Tibial nerve (tissue), 4 donors: ENCODE results near the gene VWCE. TPM values are rescaled to one million over a fixed set of nuclear protein-coding genes. Genes with fewer than 3 reads are reported as not detected.

Experiments used
- DNase-seq, 2 donors: peaks; one replicate each; pipeline ENCODE4 v3.0.0-alpha.2; 2019; ENCODE audit warnings: low spot score in 2 of 2
- H3K27ac ChIP-seq, 4 donors: fragments of 200-600 bp; sonication (generic) in 3 of 4; one replicate each; pipeline ENCODE4 v1.5.1; 2017 to 2019; ENCODE audit warnings: mild to moderate bottlenecking in 1 of 4
- H3K27me3 ChIP-seq, 2 donors: fragments of 200-600 bp; sonication (generic) in 1 of 2; one replicate each; pipeline versions ENCODE4 v1.5.1 to v1.6.0; 2017 to 2019
- H3K36me3 ChIP-seq, 3 donors: fragments of 200-600 bp; sonication (generic); one replicate each; pipeline ENCODE4 v1.5.1; 2018 to 2019
- H3K4me1 ChIP-seq, 4 donors: fragments of 200-600 bp; sonication (generic) in 3 of 4; one replicate each; pipeline ENCODE4 v1.5.1; 2017 to 2019
- H3K4me3 ChIP-seq, 4 donors: fragments of 200-600 bp; sonication (generic) in 3 of 4; one replicate each; pipeline ENCODE4 v1.5.1; 2017 to 2019; ENCODE audit warnings: mild to moderate bottlenecking in 1 of 4, moderate library complexity in 1 of 4
- H3K9me3 ChIP-seq, 4 donors: fragments of 200-600 bp; sonication (generic) in 3 of 4; one replicate each; pipeline ENCODE4 v1.5.1; 2017 to 2019
- EP300 ChIP-seq, 2 donors: sonication (generic); formaldehyde crosslinking; IDR thresholded peaks; one replicate each; pipeline ENCODE4 v1.6.1; 2017; ENCODE audit warnings: antibody characterized with exemption in 2 of 2, mild to moderate bottlenecking in 1 of 2
- POLR2A ChIP-seq, 2 donors: fragments of 450-650 bp; IDR thresholded peaks; one replicate each; pipeline ENCODE4 v1.6.1; 2017; ENCODE audit warnings: antibody characterized with exemption in 2 of 2, mild to moderate bottlenecking in 2 of 2, moderate library complexity in 2 of 2
- WGBS, 2 donors: methylation state at CpG; one replicate each; pipeline ENCODE4 v1.1.5; 2018; 5-methylcytosine and 5-hydroxymethylcytosine counted together
- total RNA-seq, 4 donors: library from RNA; depleted of rRNA; stranded (reverse); fragments of >200 nt; gene quantifications; one replicate each; pipeline ENCODE4 v1.1.0, GENCODE V29; 2016
- TF ChIP-seq, protein P1 (sequence below), 5 experiments: fragments of 200-600 bp in 3 of 5; fragments of 450-650 bp in 2 of 5; sonication (generic) in 3 of 5; IDR thresholded peaks; one replicate each; pipeline ENCODE4 v1.5.1; 2016 to 2019; ENCODE audit warnings: antibody characterized with exemption in 5 of 5, mild to moderate bottlenecking in 3 of 5, moderate library complexity in 2 of 5

The VWCE gene
- total RNA-seq, 4 donors from 2014 or later = 1.3 to 6.3 (median 4.3) TPM

DNA sequence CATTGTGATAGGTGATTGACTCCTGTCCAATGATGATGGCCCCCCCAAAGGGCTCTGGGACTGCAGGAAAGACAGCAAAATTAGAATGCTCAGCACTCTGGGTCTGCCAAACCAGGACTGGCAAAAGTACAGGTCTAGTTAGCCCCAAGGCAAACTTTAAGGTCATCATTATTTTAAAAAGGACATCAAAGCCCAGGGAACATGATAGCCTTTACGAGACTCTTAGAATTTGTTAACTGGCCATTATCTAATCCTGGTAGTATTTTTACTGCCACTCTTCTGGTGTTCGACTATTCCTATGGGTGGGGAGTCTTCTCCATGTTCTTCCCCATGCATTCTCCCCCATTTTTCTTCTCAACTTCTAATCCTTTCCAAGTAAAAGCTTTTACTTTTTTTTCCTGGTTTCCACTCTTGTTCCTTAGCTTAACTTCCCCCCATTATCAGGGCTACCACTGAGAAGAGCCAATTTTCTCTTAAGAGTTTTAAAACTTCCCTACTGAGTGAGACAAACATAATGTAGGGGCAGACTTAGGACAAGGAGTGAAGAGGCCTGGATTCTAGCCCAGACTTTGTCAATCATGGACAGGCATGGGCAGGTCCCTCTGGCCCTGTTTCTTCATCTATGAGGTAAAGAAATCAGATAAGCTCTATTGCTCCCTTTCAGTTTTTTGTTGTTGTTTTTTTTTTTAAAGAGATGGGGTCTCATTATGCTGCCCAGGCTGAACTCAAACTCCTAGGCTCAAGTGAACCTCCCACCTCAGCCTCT lies 30.7 kb upstream of the VWCE start:
- peaks cover 3 to 92% (median 41%) of the 10 kb centered on the region in 3 donors for H3K36me3 ChIP-seq
- no peaks in the 10 kb centered on the region for H3K27me3 ChIP-seq
- H3K27ac ChIP-seq = no peak overlapping the region
- no peak for DNase-seq
- peaks cover 0 to 44% (median 0%) of the 10 kb centered on the region in 4 donors for H3K4me1 ChIP-seq
- WGBS, 2 donors = 86% methylated on average over 2 of the region's 2 CpGs
- TF ChIP-seq POLR2A (IDR thresholded peaks at IDR 0.05) (no peak), EP300 (IDR thresholded peaks at IDR 0.05) (no peak)
- TF ChIP-seq, protein P1, sequence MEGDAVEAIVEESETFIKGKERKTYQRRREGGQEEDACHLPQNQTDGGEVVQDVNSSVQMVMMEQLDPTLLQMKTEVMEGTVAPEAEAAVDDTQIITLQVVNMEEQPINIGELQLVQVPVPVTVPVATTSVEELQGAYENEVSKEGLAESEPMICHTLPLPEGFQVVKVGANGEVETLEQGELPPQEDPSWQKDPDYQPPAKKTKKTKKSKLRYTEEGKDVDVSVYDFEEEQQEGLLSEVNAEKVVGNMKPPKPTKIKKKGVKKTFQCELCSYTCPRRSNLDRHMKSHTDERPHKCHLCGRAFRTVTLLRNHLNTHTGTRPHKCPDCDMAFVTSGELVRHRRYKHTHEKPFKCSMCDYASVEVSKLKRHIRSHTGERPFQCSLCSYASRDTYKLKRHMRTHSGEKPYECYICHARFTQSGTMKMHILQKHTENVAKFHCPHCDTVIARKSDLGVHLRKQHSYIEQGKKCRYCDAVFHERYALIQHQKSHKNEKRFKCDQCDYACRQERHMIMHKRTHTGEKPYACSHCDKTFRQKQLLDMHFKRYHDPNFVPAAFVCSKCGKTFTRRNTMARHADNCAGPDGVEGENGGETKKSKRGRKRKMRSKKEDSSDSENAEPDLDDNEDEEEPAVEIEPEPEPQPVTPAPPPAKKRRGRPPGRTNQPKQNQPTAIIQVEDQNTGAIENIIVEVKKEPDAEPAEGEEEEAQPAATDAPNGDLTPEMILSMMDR (IDR thresholded peaks at IDR 0.05) = no peak
- no peak overlapping the region for H3K4me3 ChIP-seq
- no peaks in the 10 kb centered on the region for H3K9me3 ChIP-seq

DNA sequence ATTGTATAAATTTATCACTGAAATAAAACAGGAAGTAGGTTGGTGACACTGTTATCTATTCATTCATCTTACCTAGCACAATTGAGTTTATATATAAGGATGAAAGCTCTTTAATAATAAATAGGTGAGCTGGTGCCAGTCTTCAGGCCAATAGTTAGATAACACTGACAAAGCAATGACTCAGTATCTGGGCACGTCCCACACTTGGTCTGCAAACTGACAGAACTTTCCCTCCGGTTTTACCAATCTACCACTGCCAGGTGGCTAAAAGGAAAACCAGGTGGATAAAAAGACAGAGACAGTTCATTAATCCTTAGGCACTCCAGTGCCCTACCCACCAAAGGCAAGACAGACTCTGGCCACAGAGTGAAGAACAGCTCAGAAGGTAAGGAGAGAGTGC lies 20.1 kb upstream of the VWCE start:
- Histone ChIP-seq H3K27ac (no peak overlapping the region), H3K36me3 (peaks cover 4 to 98% (median 56%) of the 10 kb centered on the region in 3 donors)
- WGBS, 2 donors = 86 to 87% methylated on average over 2 of the region's 2 CpGs

GRCh38 chr11:61310749-61311148 lies 15.6 kb upstream of the VWCE start:
- H3K9me3 ChIP-seq = no peaks in the 10 kb centered on the region
- no peaks in the 10 kb centered on the region for H3K27me3 ChIP-seq
- no peak overlapping the region for H3K27ac ChIP-seq
- TF ChIP-seq, protein P1 (IDR thresholded peaks at IDR 0.05) = no peak
- TF ChIP-seq POLR2A (IDR thresholded peaks at IDR 0.05) (no peak), EP300 (IDR thresholded peaks at IDR 0.05) (no peak)
- 83 to 90% methylated on average over 7 to 8 of the region's 8 CpGs for WGBS, 2 donors
- H3K4me3 ChIP-seq = no peak overlapping the region
- no peaks in the 10 kb centered on the region for H3K4me1 ChIP-seq
- peaks cover 8 to 100% (median 77%) of the 10 kb centered on the region in 3 donors for H3K36me3 ChIP-seq
- DNase-seq = no peak

More for the DNA sequence above, 20.1 kb upstream of the VWCE start:
- no peak for DNase-seq
- Histone ChIP-seq H3K27me3 (no peaks in the 10 kb centered on the region), H3K9me3 (no peaks in the 10 kb centered on the region), H3K4me3 (no peak overlapping the region), H3K4me1 (no peaks in the 10 kb centered on the region)
- TF ChIP-seq POLR2A (IDR thresholded peaks at IDR 0.05) = no peak
- TF ChIP-seq, protein P1 (IDR thresholded peaks at IDR 0.05) = no peak
- no peak for TF ChIP-seq EP300 (IDR thresholded peaks at IDR 0.05)

GRCh38 chr11:61309739-61310138 lies 14.6 kb upstream of the VWCE start:
- H3K4me1 ChIP-seq = no peaks in the 10 kb centered on the region
- no peak for DNase-seq
- H3K4me3 ChIP-seq = no peak overlapping the region
- H3K9me3 ChIP-seq = no peaks in the 10 kb centered on the region
- TF ChIP-seq, protein P1 (IDR thresholded peaks at IDR 0.05) = no peak
- TF ChIP-seq EP300 (IDR thresholded peaks at IDR 0.05) (no peak), POLR2A (IDR thresholded peaks at IDR 0.05) (no peak)
- H3K36me3 ChIP-seq = peaks cover 8 to 100% (median 67%) of the 10 kb centered on the region in 3 donors
- H3K27me3 ChIP-seq = no peaks in the 10 kb centered on the region
- H3K27ac ChIP-seq = no peak overlapping the region
- 92 to 93% methylated on average over 7 of the region's 7 CpGs for WGBS, 2 donors

GRCh38 chr11:61309141-61309540 lies 14.0 kb upstream of the VWCE start:
- H3K36me3 ChIP-seq = peaks cover 8 to 100% (median 67%) of the 10 kb centered on the region in 3 donors
- H3K27me3 ChIP-seq = no peaks in the 10 kb centered on the region
- TF ChIP-seq, protein P1 (IDR thresholded peaks at IDR 0.05) = no peak
- TF ChIP-seq POLR2A (IDR thresholded peaks at IDR 0.05) (no peak), EP300 (IDR thresholded peaks at IDR 0.05) (no peak)
- no peak overlapping the region for H3K4me3 ChIP-seq
- WGBS, 2 donors = 94 to 97% methylated on average over 4 of the region's 4 CpGs
- no peaks in the 10 kb centered on the region for H3K4me1 ChIP-seq
- no peaks in the 10 kb centered on the region for H3K9me3 ChIP-seq
- no peak for DNase-seq
- H3K27ac ChIP-seq = no peak overlapping the region
